Measurements from ENCODE around the gene IGSF9B.
"Not testable (repeated sequence)": the region's sequence is repeated elsewhere in the genome, so short reads cannot be mapped to it uniquely, and the experiment has no call there.

IGSF9B gene, protein sequence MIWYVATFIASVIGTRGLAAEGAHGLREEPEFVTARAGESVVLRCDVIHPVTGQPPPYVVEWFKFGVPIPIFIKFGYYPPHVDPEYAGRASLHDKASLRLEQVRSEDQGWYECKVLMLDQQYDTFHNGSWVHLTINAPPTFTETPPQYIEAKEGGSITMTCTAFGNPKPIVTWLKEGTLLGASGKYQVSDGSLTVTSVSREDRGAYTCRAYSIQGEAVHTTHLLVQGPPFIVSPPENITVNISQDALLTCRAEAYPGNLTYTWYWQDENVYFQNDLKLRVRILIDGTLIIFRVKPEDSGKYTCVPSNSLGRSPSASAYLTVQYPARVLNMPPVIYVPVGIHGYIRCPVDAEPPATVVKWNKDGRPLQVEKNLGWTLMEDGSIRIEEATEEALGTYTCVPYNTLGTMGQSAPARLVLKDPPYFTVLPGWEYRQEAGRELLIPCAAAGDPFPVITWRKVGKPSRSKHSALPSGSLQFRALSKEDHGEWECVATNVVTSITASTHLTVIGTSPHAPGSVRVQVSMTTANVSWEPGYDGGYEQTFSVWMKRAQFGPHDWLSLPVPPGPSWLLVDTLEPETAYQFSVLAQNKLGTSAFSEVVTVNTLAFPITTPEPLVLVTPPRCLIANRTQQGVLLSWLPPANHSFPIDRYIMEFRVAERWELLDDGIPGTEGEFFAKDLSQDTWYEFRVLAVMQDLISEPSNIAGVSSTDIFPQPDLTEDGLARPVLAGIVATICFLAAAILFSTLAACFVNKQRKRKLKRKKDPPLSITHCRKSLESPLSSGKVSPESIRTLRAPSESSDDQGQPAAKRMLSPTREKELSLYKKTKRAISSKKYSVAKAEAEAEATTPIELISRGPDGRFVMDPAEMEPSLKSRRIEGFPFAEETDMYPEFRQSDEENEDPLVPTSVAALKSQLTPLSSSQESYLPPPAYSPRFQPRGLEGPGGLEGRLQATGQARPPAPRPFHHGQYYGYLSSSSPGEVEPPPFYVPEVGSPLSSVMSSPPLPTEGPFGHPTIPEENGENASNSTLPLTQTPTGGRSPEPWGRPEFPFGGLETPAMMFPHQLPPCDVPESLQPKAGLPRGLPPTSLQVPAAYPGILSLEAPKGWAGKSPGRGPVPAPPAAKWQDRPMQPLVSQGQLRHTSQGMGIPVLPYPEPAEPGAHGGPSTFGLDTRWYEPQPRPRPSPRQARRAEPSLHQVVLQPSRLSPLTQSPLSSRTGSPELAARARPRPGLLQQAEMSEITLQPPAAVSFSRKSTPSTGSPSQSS (N-terminal part only)

DNA sequence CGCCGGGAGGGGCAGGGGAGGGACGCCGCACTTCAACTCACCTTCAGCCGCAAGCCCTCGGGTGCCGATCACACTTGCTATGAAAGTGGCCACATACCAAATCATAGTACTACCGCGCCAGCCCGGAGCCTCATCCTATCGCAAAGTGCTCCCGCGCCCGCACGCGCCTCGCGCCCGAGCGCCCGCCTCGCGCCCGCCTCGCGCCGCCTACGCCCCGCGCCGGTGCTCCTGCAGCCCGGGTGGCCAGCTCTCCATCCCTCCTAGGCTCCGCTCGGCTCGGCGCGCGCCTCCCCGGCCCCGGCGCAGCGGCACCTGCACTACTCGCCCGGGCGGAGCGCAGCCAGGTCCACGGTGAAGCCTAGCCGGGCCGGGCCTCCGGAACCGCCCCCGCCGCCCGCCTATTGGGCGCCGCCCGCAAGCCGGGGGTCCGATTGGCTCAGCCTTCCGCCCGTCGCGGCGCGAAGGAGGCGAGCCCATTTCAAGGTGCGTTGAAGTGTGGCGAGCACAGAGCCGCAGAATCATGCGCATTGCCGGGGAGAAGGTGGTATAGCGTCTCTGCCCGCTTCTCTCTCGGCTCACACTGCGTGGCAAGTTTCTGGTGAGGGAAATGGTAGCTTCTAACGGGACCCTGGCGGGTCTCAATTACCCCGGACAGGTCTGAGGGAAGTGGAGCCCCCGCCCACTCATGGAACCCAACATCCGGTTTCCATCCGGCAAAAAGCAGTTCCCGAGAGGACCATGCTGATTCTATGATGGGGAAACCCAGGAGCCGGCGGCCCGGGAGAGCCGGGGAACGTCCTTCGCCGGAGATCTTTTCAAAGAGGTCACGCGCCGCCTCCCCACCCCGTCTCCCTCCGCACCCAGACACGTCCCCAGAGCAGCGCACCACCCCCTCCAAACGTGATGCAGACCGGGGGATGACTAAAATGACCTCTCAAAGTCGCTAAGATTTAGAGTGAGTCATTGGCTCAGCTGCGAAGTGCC lies at the start of gene IGSF9B:
Gene IGSF9B (minus strand): TSS at position 319 of the 984 bp plus-strand sequence. CDS start 214 bp downstream, at position 105.
- no peak for DNase-seq (ENCODE audit: low read depth, low spot score)

DNA sequence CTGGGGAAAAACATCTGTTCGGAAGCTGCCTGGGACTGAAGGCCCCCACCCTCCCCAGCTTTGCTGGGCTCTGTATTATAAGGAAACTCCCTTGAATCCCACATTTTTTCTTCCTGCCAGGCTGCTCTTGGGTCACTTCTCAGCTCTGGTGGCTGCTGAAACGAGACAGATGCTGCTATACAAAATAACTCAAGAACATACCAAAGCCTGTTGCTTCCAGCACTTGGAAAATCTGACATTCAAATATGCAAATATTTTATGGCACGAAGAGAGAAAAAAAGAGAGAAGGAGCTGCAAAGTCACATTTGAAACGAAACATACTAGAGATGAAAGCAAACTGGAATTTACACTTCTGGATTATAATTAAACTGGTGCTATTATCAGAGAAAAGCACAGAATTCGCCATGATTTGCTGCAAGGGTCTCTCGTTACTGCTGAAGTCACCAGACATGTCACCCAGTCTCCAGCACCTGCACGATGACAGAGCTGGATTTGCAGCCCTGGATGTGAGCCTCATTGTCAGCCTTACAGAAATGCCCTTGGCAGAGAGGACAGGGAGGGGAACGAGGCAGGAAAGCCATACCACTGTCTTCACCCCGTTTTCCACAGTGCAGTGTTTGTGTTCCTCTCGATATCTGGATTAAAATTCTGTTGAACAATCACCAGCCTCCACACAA lies 47.9 kb upstream of the IGSF9B start:
- DNase-seq (ENCODE audit: low read depth, low spot score) = no peak

DNA sequence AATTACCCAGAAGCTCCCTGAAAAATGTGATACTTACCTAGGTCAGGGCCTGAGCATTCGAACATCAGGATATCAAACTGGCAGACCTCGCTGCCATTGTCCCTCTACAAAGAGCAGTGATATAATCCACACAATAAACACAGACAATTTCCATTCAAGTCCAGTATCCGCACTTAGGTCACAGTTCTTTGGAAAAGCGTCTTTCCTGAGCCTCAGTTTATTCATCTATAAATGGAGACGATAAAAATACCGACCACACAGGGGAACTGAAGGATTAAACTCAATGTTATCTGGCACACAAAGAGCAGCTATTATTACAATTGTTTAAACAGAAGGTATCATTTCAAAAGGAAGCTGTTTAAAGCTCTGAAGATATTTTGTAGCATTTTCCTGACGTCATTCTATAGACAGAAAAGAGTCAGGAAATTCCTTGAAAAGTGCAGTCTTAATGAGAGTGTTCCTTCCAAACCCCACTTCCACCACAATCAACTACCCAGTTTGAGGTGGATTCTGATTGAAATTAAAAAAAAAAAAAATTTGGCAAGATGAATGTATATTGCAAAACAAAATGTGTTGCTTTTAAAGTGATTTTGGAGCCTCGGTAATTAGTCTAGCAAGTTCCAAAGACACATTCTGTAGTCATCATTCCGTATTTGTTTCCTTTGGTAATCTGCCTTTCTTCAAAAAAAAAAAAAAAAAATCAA lies 47.2 kb upstream of the IGSF9B start:
- DNase-seq (ENCODE audit: low read depth, low spot score) = no peak

DNA sequence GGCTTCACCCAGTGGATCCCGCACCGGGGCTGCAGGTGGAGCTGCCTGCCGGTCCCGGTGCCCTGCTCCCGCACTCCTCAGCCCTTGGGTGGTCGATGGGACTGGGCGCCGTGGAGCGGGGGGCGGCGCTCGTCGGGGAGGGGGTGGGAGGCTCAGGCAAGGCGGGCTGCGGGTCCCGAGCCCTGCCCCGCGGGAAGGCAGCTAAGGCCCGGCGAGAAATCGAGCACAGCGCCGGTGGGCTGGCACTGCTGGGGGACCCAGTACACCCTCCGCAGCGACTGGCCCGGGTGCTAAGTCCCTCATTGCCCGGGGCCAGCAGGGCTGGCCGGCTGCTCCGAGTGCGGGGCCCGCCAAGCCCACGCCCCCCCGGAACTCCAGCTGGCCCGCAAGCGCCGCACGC lies 46.1 kb upstream of the IGSF9B start:
- not testable (repeated sequence) for DNase-seq (ENCODE audit: low read depth, low spot score)

DNA sequence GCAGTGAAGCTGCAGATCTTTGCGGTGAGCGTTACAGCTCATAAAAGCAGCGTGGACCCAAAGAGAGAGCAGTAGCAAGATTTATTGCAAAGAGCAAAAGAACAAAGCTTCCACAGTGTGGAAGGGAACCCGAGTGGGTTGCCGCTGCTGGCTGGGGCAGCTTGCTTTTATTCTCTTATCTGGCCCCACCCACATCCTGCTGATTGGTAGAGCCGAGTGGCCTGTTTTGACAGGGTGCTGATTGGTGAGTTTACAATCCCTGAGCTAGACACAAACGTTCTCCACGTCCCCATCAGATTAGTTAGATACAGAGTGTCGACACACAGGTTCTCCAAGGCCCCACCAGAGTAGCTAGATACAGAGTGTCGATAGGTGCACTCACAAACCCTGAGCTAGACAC lies 45.6 kb upstream of the IGSF9B start:
- not testable (repeated sequence) for DNase-seq (ENCODE audit: low read depth, low spot score)

DNA sequence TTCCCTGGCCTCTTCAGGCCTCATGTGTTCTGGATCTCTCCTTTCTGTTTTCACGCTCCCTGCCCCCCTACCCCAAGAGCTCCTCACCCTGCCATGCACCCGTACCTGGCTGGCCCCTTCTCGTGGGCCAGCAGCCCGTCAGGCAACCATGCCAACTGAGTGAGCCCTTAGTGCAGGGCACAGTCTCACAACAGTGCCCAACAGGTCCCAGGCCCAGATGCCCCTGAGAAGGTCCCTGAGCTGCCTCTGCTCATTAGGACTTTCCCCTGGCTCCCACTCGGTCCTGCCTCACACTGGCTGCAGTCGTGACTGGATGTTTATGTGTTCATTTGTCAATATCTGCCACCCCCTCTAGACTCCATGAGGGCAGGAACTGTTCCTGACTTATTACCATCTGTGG lies 44.8 kb upstream of the IGSF9B start:
- DNase-seq (ENCODE audit: low read depth, low spot score) = no peak

DNA sequence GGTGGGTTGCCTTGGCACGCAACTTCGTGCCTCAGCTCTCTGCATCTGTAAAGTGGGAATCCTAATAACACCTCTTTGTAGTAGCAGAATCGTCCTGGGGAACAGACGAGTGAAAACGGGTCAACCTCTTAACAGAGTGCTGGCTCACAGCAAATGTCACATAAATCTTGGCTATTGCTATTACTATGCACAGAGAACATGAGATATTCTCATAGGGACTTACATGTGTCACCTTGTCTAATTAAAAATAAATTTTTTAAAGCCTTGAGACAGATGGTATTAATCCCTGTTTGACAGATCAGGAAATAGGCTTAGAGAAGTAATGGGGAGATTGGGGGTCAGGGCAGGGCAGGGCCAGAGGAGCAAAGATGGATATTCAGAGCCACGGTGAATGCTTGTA lies 44.3 kb upstream of the IGSF9B start:
- no peak for DNase-seq (ENCODE audit: low read depth, low spot score)

DNA sequence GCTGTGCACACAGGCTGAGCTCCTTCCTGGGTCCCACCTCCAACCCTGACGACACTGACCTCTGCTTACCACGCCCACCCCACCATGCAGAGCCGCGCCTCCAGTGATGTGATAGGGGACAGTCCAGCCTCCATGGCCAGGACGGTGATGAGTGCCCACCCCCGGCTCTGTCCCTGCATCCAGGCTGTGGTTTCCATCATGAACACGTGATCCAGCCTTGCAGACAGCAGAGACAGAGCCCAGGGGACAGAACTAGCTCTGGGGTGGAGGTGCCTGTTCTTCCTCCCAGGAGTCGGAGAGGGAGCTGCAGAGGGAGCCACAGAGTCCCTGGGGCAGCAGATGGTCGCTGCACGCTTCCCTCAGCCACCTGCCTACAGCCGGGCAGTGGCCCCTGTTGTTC lies 42.6 kb upstream of the IGSF9B start:
- no peak for DNase-seq (ENCODE audit: low read depth, low spot score)

DNA sequence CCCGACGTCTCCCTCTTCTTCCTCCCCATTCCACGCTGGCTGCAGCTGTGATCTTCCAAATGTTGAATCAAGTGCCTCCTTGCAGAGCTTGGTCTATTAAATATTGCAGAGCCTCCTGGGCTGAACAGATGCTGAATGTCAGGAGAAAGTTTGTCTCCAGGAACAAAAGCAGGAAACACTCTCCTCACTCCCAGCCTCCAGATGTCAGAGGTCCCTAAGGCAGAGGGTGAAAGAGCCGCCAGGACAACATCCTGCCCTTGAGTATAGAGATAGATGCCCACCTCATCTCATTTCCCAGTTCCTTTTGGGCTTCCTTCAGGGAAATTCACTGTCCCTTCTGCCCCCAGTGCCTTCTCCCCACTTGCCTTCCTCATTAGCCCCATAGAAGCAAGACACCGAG lies 40.8 kb upstream of the IGSF9B start:
- DNase-seq (ENCODE audit: low read depth, low spot score) = no peak

DNA sequence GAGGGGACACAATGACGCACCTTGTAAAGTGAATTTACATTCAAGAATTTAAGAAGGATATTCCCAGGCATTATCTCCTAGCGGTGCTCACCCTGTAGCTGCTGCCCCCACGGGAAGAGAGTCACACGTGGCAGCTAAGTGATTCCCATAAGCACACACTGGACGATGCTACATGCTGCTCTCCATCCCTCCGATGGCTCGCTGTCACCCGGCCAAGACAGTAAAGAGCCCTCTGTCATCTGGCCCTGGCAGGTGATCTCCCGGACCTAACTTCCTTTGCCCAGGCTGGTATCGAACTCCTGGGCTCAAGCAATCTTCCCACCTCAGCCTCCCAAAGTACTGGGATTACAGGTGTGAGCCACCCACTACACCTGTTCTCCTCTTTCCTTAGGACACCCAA lies 39.9 kb upstream of the IGSF9B start:
- no peak for DNase-seq (ENCODE audit: low read depth, low spot score)

DNA sequence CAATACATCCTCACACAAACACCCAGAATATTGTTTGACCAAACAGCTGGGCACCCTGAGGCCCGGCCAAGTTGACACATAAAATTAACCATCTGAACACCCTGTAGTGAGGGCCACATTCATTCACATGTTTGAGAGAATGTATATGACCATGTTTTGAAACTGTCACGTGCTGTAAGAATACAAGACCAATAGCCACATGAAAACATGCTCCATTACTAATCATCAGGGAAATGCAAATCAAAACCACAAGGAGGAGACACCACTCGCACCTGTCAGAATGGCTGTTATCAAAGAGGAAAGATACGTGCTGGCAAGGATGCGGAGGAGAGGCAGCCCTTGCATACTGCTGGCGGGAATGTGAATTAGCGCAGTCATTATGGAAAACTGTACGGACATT lies 38.3 kb upstream of the IGSF9B start:
- no peak for DNase-seq (ENCODE audit: low read depth, low spot score)

DNA sequence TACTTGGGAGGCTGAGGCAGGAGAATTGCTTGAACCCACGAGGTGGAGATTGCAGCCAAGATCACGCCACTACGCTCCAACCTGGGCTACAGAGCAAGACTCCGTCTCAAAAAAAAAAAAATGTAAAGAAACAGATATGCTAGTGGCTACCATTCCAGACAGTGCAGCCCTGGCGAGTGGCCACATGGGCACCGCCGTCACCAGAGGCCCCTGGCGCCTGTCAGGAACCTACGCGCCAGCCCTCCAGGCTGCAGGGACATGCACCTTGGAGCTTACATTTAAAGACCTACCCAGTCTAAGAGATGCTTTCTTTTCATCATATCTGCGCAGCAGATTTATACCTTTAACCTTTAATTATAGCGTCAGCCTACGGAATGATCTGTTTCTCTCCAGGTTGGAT lies 37.2 kb upstream of the IGSF9B start:
- no peak for DNase-seq (ENCODE audit: low read depth, low spot score)

DNA sequence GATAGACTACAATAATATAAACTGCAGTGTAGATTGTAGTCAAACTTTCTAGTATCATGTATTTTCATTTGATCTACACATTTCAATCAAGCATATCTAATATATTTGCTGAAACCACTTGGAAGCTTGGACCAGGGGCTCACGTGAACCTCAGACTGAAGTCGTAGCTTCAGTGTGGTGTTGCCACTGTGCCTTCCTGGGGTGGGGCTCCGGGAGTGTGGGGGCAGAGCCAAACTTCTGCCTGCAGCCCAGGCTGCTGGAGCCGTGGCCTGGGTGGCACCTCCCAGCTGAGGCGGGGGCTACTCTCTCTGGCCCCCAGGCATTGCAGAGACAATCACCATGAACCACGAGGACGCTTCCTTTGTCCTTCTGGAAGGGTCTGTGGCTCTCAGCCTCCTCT lies 36.3 kb upstream of the IGSF9B start:
- DNase-seq (ENCODE audit: low read depth, low spot score) = no peak

DNA sequence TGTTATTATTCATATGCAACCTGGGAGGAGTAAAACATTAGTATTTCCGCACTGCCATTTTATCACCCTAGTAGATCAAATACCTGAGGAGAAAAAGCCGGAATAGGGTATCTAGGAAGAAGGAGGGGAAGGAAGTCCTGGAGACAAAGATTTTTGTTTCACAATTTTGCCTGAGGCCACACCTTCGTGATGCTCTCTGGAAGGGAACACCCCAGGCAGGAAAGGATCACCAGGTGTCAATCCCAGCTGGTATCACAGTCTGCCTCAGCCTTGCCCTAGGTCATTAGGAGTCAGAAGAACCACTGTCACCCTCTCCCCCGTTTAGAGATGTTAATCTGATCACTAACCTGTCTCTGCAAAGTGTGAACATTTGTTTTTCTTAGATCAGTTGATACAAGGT lies 35.4 kb upstream of the IGSF9B start:
- no peak for DNase-seq (ENCODE audit: low read depth, low spot score)

DNA sequence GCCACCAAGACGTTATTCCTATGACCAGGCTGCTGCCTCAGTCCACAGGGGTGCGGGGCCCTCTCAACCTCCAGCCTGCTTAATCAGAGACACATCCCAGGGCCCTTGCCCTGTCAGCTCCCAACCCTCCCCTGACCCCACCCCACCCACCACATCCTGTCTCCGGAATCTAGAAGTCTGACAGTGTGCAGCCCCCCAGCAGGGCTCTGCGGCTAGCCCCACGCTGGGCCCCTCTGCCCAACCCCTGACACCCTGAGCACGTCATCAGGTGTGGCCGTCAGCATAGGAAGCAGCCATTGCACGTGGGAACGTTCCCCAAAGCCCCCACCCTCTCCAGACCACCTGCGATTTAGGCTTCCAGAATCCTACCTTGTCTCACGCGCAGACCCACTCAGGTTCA lies 34.3 kb upstream of the IGSF9B start:
- DNase-seq (ENCODE audit: low read depth, low spot score) = no peak

DNA sequence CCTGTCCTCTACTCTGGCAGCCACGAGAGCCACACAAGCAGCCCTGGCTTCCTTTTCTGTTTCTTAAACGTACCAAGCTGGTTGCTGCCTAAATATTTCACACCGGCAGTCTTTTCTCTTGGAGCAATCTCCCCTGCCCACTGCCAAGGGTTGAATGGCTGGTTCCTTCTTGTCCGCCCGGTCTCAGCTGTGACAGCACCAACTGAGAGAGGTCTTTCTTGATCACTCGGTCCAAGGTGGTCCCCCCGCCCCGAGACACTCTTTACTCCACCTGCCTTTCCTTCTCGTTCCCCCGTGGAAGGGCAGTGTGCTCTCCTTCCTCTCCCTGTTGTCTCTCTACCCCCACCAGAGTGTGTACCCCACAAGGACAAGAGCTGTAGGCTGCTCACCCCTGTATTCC lies 33.7 kb upstream of the IGSF9B start:
- no peak for DNase-seq (ENCODE audit: low read depth, low spot score)

DNA sequence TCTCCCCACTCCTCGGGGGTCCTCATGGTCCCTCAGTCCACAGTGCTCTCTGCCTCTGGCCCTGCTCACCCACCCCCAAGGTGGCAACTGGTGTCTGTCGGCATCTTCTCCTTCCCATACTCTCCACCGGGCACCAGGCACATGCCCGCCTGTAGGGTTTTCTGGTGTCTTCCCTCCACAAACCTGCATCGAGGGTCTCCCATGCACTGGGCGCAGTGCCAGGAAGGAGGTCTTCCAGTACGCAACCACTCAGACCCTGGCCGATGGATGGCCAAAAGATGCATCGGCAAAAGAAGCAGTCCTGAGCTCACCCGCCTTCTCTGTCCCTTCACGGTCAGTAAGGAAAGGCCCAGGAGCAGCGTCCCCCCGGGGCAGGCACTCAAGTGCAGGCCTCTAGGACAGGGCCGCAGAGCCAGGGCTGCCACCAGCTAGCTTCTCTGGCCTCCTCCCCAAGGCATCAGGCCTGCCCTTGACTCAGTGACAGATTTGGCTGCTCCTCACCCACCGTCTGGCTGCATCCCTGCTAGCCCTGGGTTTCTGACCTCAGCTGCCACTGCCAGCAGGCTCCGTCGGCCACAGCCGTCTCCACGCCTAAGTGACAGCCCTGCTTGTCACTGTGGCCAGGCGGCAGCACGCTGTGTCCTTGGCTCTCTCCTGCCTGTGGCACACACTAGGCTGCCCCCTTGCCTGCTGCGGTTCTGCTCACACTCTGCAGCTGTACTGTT lies 32.1 kb upstream of the IGSF9B start:
- no peak for DNase-seq (ENCODE audit: low read depth, low spot score)

DNA sequence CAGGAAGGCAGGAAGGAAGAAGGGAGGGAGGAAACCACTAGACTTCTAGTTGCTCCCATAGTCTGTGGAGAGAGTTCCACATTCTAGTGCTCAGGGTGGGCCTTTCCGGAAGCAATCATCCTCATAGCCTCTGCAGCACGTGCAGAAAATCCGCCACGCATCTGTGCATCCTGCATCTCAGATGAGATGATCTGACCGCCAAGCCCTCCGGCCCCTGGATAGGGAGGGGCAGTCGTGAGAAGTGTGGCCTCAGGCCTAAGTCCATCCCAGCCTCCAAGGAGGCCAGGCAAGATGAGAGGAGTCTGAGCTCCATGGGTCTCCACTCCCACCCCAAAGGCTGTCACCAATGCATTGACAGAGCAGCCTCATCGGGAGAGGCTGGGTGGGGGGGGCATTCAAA lies 30.4 kb upstream of the IGSF9B start:
- no peak for DNase-seq (ENCODE audit: low read depth, low spot score)
